ENCODE data around the gene CHCHD3. TPM values are rescaled to one million over a fixed set of nuclear protein-coding genes. Genes with fewer than 3 reads are reported as not detected.

CHCHD3 gene
- total and polyA plus RNA-seq, 9 of the 15 experiments (the other 6 are each of a cell fraction or from before 2014, with no cell fraction given), result 66.2 to 279 (median 204) TPM

- CTCF ChIA-PET (ENCODE audit: low intra/inter-chr PET ratio), result no interaction called here
- intact Hi-C loops (cut with micrococcal nuclease), result no loop called here
- FAIRE-seq (no peak), ATAC-seq (no peak), DNase-seq (ENCODE audit: extremely low read depth in 1 of 4, low spot score in 3 of 4) (no peak)
- Histone ChIP-seq H3K27me3 (ENCODE audit: control insufficient read depth in 2 of 2, insufficient read depth in 2 of 2, low read length in 2 of 2) (peaks cover 10 to 17% of the 10 kb centered on the region in 2 experiments; a peak in 4 of 5 replicates), H4K20me1 (replicated peaks; ENCODE audit: control insufficient read depth, insufficient read depth, low read length) (no peaks in the 10 kb centered on the region), H3K36me3 (ENCODE audit: control insufficient read depth, insufficient read depth, low read length) (no peaks in the 10 kb centered on the region), H3K4me2 (ENCODE audit: insufficient read depth, low read length) (no peak overlapping the region), H2AFZ (ENCODE audit: low read depth, low read length) (no peak overlapping the region), H3K27ac (ENCODE audit: extremely low read depth, low read depth, low read length) (no peak overlapping the region), H3K4me3 (no peak overlapping the region), H3K4me1 (replicated peaks in 1 of 2; ENCODE audit: control insufficient read depth in 2 of 2, insufficient read depth in 2 of 2, low read length in 2 of 2) (no peaks in the 10 kb centered on the region), H3K79me2 (ENCODE audit: control insufficient read depth, insufficient read depth, low read length) (no peaks in the 10 kb centered on the region), H3K9me1 (ENCODE audit: control insufficient read depth, insufficient read depth, low read length) (no peaks in the 10 kb centered on the region), H3K9ac (ENCODE audit: insufficient read depth in 1 of 2, low read depth in 2 of 2, low read length in 2 of 2) (no peak overlapping the region), H3K9me3 (replicated peaks; ENCODE audit: control insufficient read depth, insufficient read depth, low read depth, low read length) (no peaks in the 10 kb centered on the region; the same call in 1 of the 2 replicates)
- POLR2A ChIA-PET, result interaction anchor here (0.8 to 1.6 kb wide), 2 partner anchors 9 to 28 kb away, joined by 4 to 5 read pairs; no protein-coding TSS in a partner anchor
- in situ Hi-C loops (cut with MboI), result no loop called here
- 3% methylated on average over 5 of the region's 5 CpGs for WGBS (ENCODE audit: insufficient coverage, low coverage, missing lambda C conversion rate)
- BruUV-seq (replicated peaks), result no TSS peak
- TF ChIP-seq HDAC3 (IDR thresholded peaks at IDR 0.05; ENCODE audit: borderline replicate concordance, partially characterized antibody) (no peak), POU5F1 (IDR thresholded peaks at IDR 0.05; ENCODE audit: borderline replicate concordance, low read depth, low read length, partially characterized antibody) (no peak), TBP (optimal IDR thresholded peaks at IDR 0.05; ENCODE audit: low read depth, low read length) (no peak), CBX5 (IDR thresholded peaks at IDR 0.05; ENCODE audit: borderline replicate concordance, low read depth) (no peak), NUFIP1 (IDR thresholded peaks at IDR 0.05; ENCODE audit: partially characterized antibody) (no peak), C11orf30 (IDR thresholded peaks at IDR 0.05; ENCODE audit: low read depth) (peak; percentile 92), MYNN (IDR thresholded peaks at IDR 0.05) (no peak), MYNN (CRISPR knock-in tag; IDR thresholded peaks at IDR 0.05) (no peak), ZBTB43 (CRISPR knock-in tag; IDR thresholded peaks at IDR 0.05) (no peak), ZHX1 (conservative IDR thresholded peaks at IDR 0.05; ENCODE audit: low read length) (no peak), KDM4B (IDR thresholded peaks at IDR 0.05; ENCODE audit: borderline replicate concordance in 2 of 2, low read depth in 1 of 2) (no peak), HDAC6 (IDR thresholded peaks at IDR 0.05; ENCODE audit: low read depth, low read length) (no peak), NFE2L1 (tag; IDR thresholded peaks at IDR 0.05; ENCODE audit: borderline replicate concordance, low read depth) (peak; percentile 51; the same call in 1 of the 2 replicates), RBM17 (IDR thresholded peaks at IDR 0.05; ENCODE audit: borderline replicate concordance, low read depth, low read length) (no peak)
- TF ChIP-seq, protein P1, sequence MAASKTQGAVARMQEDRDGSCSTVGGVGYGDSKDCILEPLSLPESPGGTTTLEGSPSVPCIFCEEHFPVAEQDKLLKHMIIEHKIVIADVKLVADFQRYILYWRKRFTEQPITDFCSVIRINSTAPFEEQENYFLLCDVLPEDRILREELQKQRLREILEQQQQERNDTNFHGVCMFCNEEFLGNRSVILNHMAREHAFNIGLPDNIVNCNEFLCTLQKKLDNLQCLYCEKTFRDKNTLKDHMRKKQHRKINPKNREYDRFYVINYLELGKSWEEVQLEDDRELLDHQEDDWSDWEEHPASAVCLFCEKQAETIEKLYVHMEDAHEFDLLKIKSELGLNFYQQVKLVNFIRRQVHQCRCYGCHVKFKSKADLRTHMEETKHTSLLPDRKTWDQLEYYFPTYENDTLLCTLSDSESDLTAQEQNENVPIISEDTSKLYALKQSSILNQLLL (CRISPR knock-in tag; IDR thresholded peaks at IDR 0.05; ENCODE audit: borderline replicate concordance), result no peak
Observed at GRCh38 chr7:132773527-132773956, 308.3 kb downstream of the CHCHD3 start.

Data from K562 (cell line).